GM18907 (cell line): ENCODE measurements around the gene HS3ST5.
A peak's percentile ranks its signal among the peaks of the same experiment; 100 is the strongest.

Source experiments
- ATAC-seq: cut with Tn5 transposase; IDR thresholded peaks from one replicate; pipeline ENCODE4 v1.9.1; 2021; ENCODE audit warnings: mild to moderate bottlenecking, moderate library complexity; ENCODE audit not compliant: unreplicated experiment

Gene HS3ST5, protein sequence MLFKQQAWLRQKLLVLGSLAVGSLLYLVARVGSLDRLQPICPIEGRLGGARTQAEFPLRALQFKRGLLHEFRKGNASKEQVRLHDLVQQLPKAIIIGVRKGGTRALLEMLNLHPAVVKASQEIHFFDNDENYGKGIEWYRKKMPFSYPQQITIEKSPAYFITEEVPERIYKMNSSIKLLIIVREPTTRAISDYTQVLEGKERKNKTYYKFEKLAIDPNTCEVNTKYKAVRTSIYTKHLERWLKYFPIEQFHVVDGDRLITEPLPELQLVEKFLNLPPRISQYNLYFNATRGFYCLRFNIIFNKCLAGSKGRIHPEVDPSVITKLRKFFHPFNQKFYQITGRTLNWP

GRCh38 chr6:114342826-114343781, at the start of gene HS3ST5:
TSS of gene HS3ST5 (minus strand) at chr6:114343023. CDS start at chr6:114062845, 280,178 bp downstream.
- peak; percentile 56 for ATAC-seq

- ATAC-seq: no peak
Measured at GRCh38 chr6:114390176-114390575, 47.4 kb upstream of the HS3ST5 start.

GRCh38 chr6:114389111-114389510, 46.3 kb upstream of the HS3ST5 start:
- no peak for ATAC-seq

GRCh38 chr6:114382406-114382805, 39.6 kb upstream of the HS3ST5 start:
- ATAC-seq: no peak

DNA sequence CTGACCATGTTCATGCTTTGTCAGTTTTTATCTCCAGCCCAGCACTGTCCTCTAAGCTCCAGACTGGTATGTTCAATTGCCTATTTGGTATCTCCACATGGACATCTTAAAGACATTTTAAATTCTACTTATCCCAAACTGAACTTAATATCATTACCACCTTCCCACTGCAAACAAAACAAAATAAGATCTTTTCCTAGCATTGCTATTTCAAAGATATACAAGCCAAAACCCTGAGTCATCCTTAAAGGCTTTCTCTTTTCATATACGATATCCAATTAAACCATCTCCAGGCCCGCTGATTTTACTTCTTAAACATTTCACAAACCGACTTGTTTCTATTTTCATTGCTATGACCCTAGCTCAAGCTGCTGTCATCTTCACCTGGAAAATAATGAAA, 35.1 kb upstream of the HS3ST5 start:
- no peak for ATAC-seq

DNA sequence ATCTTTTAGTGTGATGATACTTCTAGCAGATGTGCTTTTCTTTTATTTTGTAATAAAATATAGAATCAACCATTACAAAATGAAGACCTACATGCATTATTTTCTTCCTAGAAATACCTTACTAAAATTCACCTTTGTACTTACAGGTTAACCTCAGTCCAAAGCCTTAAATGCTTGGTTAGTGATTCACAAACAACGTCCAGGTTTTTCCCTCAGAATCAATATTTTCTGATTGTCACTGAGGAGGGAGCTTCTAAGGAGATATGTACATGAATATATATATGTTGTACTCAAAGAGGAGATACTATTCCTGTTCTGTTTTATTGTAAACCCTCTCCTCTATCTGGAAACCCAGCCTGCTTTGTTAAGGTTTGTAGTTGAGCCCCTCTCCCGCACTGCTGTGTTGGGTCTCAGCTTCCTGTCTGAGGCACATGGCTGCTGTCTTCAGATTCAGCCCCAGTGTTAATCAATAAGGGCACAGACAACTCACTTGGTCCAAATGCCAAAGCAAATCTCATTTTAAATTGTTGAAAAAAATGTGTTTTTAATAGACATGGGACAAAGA, 33.9 kb upstream of the HS3ST5 start:
- no peak for ATAC-seq

DNA sequence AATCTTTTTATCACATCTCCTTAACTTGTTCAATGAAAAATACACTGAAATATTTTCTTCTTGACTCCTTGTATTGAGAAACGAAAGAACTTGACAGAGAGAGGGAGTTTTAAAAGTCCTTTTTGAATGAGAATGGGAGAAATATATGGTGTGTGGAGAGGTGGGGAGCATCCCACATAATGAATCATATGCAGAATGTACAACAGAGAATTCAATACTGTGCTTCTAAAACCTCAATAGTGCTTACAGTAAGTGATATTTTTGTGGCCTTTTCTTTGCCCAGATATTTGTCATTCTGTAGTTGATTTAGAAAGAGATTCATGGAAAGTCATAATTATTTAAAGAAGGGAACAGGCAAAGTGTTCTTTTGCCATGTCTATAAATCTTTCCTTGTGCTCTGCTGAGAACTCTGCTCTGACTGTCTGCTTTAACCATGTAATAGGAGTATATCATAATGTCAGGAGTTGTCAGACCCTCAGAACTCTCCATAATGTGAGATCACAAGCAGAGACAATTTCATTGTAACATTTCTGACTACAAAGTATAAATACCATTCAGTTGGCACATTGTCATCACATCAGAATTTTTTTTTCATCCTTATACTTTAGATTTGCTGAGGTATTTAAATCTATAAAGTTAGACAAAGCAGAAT, 32.8 kb upstream of the HS3ST5 start:
- no peak for ATAC-seq

- no peak for ATAC-seq
Measured at GRCh38 chr6:114367315-114367961, 24.6 kb upstream of the HS3ST5 start.

DNA sequence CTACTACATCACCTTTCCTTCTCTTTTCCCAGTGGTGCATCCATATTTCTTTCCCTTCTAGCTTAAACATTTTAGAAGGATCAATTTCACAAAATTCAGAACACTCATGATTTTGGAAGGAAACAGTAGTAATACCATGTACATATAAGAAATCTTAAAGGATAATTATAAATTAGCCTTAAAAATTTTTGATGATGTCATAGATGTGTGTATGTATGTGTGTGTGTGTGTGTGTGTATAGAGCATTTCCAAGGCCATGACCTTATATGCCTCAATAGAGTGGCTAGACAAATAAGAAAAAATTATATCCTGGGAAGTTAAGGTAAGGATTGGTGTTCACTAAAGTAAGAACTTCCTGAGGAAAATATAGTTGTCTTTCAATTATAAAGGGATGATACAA, 24.1 kb upstream of the HS3ST5 start:
- no peak for ATAC-seq

GRCh38 chr6:114364301-114364700, 21.5 kb upstream of the HS3ST5 start:
- ATAC-seq: no peak

- no peak for ATAC-seq
Measured at GRCh38 chr6:114362957-114363356, 20.1 kb upstream of the HS3ST5 start.

GRCh38 chr6:114362396-114362795, 19.6 kb upstream of the HS3ST5 start:
- no peak for ATAC-seq

DNA sequence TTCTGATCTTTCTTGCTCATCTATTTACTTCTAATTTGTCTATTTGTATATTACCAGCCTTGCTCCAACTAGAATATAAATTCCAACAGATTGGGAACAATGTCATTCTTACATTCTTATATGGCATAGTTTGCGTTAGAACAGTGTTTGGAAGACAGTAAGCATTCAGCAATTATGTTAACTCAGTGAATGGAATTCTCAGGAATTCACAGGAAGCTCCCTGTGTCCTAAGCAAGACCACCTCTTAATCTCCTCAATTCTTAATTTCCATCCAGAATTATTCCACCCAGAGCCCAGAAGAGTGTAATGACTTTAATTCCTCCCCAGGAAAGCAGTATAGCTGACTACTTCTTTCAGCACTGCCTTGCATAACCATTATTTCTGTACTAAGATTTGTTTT, 18.2 kb upstream of the HS3ST5 start:
- no peak for ATAC-seq

DNA sequence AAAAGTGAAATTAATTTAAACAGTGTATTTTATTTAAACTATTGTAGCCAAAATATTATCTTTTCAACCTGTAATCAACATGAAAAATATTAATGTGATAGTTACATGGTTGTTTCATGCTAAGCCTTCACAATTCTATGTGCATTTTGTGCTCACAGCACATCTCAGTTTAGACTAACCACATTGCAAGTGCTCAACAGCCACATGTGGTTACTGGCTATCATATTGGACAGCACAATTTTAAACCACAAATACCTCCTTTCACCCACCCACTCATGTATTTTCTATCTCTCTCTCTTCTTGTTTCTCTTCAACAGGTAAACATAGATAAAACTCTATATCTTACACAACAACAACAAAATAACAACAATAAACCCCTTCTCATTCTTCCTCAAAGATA, 12.5 kb upstream of the HS3ST5 start:
- ATAC-seq: no peak

- ATAC-seq: no peak
Measured at GRCh38 chr6:114354482-114354881, 11.7 kb upstream of the HS3ST5 start.

DNA sequence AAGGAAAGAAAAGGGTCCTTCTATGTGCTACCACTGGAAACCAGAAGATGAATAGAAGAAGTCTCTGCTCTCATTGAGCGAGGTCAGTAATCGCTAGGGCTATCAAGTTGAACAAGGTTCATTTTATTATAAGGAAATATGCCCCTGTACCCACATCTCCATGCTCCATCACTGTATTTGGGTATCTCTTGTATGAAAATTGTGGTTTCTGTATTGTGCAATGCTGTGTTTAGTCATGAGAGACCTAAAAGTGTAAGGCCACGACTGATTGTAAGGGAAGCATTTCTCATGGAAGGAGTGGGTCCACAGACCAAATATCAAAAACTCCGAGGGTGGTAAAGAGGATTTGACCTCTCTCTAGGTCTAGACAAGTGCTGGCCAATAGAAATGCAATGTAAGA, 3.6 kb upstream of the HS3ST5 start:
- no peak for ATAC-seq

DNA sequence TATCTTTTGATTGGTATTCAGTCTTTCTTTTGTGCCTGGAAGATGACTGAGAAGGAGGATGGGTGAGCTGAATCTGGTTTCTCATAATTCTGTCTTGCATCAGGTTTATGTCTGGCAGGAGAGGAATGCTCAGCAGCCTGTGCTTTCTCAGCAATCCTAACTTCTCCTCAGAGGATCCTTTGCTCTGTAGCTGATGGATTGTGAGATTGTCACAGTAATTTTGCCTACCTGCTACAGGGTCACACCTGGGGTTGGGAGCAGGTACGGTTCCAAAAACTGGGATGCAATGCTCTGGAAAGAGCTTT, 2.1 kb upstream of the HS3ST5 start:
- no peak for ATAC-seq

GRCh38 chr6:114344246-114344970, 1.6 kb upstream of the HS3ST5 start:
- no peak for ATAC-seq

GRCh38 chr6:114343782-114344144, 940 bp upstream of the HS3ST5 start:
- ATAC-seq: no peak
